ENCODE data around the gene C4orf50.

GRCh38 chr4:5921101-5921980 is 96.9 kb downstream of the C4orf50 start:
- TF ChIP-seq USF2 (IDR thresholded peaks at IDR 0.05; ENCODE audit: low read depth, low read length) (no peak), FOS (IDR thresholded peaks at IDR 0.05; ENCODE audit: low read depth, low read length) (no peak), MXI1 (IDR thresholded peaks at IDR 0.05; ENCODE audit: borderline replicate concordance, low read depth, low read length) (no peak), NFE2L2 (IDR thresholded peaks at IDR 0.05; ENCODE audit: low read depth, low read length) (no peak), CTCF (conservative IDR thresholded peaks at IDR 0.05; ENCODE audit: low read depth, low read length) (no peak), POLR2A (IDR thresholded peaks at IDR 0.05; ENCODE audit: low read depth, low read length) (no peak), CEBPB (IDR thresholded peaks at IDR 0.05; ENCODE audit: low read depth, low read length) (no peak), SMC3 (IDR thresholded peaks at IDR 0.05; ENCODE audit: low read depth, low read length) (no peak), RCOR1 (IDR thresholded peaks at IDR 0.05; ENCODE audit: insufficient replicate concordance, low read length) (no peak), MAZ (IDR thresholded peaks at IDR 0.05; ENCODE audit: borderline replicate concordance, low read depth, low read length) (no peak), RAD21 (IDR thresholded peaks at IDR 0.05; ENCODE audit: low read length) (no peak)

All from IMR-90 (cell line).